ENCODE measurements around the gene FBXO21. TPM values are rescaled to one million over a fixed set of nuclear protein-coding genes. Genes with fewer than 3 reads are reported as not detected.
"Not testable (repeated sequence)": the region's sequence is repeated elsewhere in the genome, so short reads cannot be mapped to it uniquely, and the experiment has no call there.

Gene FBXO21
- total and polyA plus RNA-seq, 2 experiments from 2014 or later: 32.3 to 43.9 TPM

- Histone ChIP-seq H4K20me1 (ENCODE audit: insufficient read depth) (no peaks in the 10 kb centered on the region), H3K27ac (no peak overlapping the region), H3K36me3 (ENCODE audit: low read depth) (no peaks in the 10 kb centered on the region), H3K9me2 (ENCODE audit: insufficient read depth) (no peaks in the 10 kb centered on the region), H3K9me3 (ENCODE audit: low read depth) (no peaks in the 10 kb centered on the region), H2AFZ (no peak overlapping the region), H3K4me2 (ENCODE audit: unreplicated experiment) (no peak overlapping the region), H3K79me2 (ENCODE audit: insufficient read depth) (no peaks in the 10 kb centered on the region), H3K4me1 (ENCODE audit: insufficient read depth) (no peaks in the 10 kb centered on the region), H3K27me3 (replicated peaks; ENCODE audit: insufficient read depth) (peaks cover 7% of the 10 kb centered on the region), H3F3A (ENCODE audit: insufficient read depth) (no peaks in the 10 kb centered on the region), H3K4me3 (no peak overlapping the region), H3K9ac (no peak overlapping the region)
- WGBS, 2 experiments (ENCODE audit: low coverage in 1 of 2, low lambda C conversion rate in 2 of 2, missing lambda C conversion rate in 2 of 2): 47 to 57% methylated on average over 8 of the region's 8 CpGs
- no peak for DNase-seq
- no peak for TF ChIP-seq EZH2phosphoT487 (IDR thresholded peaks at IDR 0.05; ENCODE audit: insufficient read depth, low read depth)
- no peak for TF ChIP-seq EZH2 (IDR thresholded peaks at IDR 0.05; ENCODE audit: insufficient read depth, poor library complexity, severe bottlenecking)
- in situ Hi-C loops (cut with MboI): loop anchor here (25.0 kb wide), 1 partner anchor 398 kb away; no protein-coding TSS in a partner anchor
Observed at GRCh38 chr12:117109943-117110635, 80.2 kb downstream of the FBXO21 start.

DNA sequence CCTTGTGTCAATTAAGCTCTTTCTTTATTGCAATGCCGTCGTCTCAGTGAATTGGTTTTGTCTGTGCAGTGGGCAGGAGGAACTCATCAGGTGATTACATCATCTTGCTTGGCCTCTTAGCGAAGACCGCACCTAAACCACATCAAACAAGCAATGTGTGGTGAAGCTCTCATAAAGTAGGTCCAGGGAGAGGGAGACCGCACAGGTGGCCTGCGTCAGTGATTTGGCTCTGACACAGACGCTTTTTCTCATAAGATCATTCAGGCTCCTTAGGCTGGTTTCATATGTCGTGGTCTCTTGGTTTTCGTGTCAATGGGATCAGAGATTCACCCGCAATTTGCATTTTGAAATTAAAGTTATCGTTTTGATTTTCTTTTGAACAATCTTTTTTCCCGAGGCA is 84.4 kb downstream of the FBXO21 start:
- Histone ChIP-seq H3F3A (ENCODE audit: insufficient read depth) (no peaks in the 10 kb centered on the region), H3K4me1 (ENCODE audit: insufficient read depth) (no peaks in the 10 kb centered on the region), H3K79me2 (ENCODE audit: insufficient read depth) (no peaks in the 10 kb centered on the region), H3K9me2 (ENCODE audit: insufficient read depth) (no peaks in the 10 kb centered on the region), H3K9me3 (ENCODE audit: low read depth) (no peaks in the 10 kb centered on the region), H3K27ac (no peak overlapping the region), H4K20me1 (ENCODE audit: insufficient read depth) (no peaks in the 10 kb centered on the region), H3K36me3 (ENCODE audit: low read depth) (no peaks in the 10 kb centered on the region), H3K9ac (no peak overlapping the region), H3K4me3 (no peak overlapping the region), H3K27me3 (replicated peaks; ENCODE audit: insufficient read depth) (peaks cover 27% of the 10 kb centered on the region), H2AFZ (no peak overlapping the region), H3K4me2 (ENCODE audit: unreplicated experiment) (no peak overlapping the region)
- WGBS, 2 experiments (ENCODE audit: low coverage in 1 of 2, low lambda C conversion rate in 2 of 2, missing lambda C conversion rate in 2 of 2): 28% methylated on average over 12 of the region's 12 CpGs
- in situ Hi-C loops (cut with MboI): loop anchor here (25.0 kb wide), 1 partner anchor 394 kb away; no protein-coding TSS in a partner anchor
- no peak for DNase-seq
- TF ChIP-seq EZH2phosphoT487 (IDR thresholded peaks at IDR 0.05; ENCODE audit: insufficient read depth, low read depth) (no peak), EZH2 (IDR thresholded peaks at IDR 0.05; ENCODE audit: insufficient read depth, poor library complexity, severe bottlenecking) (no peak)

GRCh38 chr12:117104003-117104402 is 86.3 kb downstream of the FBXO21 start:
- H3K9me2 ChIP-seq (ENCODE audit: insufficient read depth); H3K36me3 ChIP-seq (ENCODE audit: low read depth); H4K20me1 ChIP-seq (ENCODE audit: insufficient read depth); H3K4me2 ChIP-seq (ENCODE audit: unreplicated experiment); H3K4me3 ChIP-seq; H3F3A ChIP-seq (ENCODE audit: insufficient read depth); H3K9ac ChIP-seq; H3K27ac ChIP-seq; H2AFZ ChIP-seq; H3K4me1 ChIP-seq (ENCODE audit: insufficient read depth); DNase-seq; H3K79me2 ChIP-seq (ENCODE audit: insufficient read depth); H3K9me3 ChIP-seq (ENCODE audit: low read depth): not testable (repeated sequence)
- peaks cover 43% of the 10 kb centered on the region for H3K27me3 ChIP-seq (replicated peaks; ENCODE audit: insufficient read depth)
- in situ Hi-C loops (cut with MboI): loop anchor here (25.0 kb wide), 1 partner anchor 392 kb away; no protein-coding TSS in a partner anchor
- 0 to 4% methylated on average over 2 of the region's 2 CpGs for WGBS, 2 experiments (ENCODE audit: low coverage in 1 of 2, low lambda C conversion rate in 2 of 2, missing lambda C conversion rate in 2 of 2)

DNA sequence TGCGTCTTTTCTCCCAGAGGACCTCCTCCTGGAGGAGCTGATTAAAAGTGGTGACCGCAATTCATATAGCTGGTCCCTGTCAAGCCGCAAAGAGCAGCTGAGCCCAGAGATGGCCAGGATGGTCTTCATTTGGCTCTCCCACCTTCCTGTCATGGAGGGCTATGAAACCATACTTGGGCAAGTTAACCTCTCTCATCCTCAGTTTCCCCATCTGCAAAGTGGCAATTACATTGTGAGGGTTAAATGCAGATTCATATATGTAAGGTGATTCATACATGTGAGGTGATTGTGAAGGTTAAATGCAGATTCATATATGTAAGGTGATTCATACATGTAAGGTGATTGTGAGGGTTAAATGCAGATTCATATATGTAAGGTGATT is 87.5 kb downstream of the FBXO21 start:
- no peak overlapping the region for H3K4me2 ChIP-seq (ENCODE audit: unreplicated experiment)
- H3K79me2 ChIP-seq (ENCODE audit: insufficient read depth): no peaks in the 10 kb centered on the region
- H3K36me3 ChIP-seq (ENCODE audit: low read depth): no peaks in the 10 kb centered on the region
- 94 to 95% methylated on average over 3 of the region's 3 CpGs for WGBS, 2 experiments (ENCODE audit: low coverage in 1 of 2, low lambda C conversion rate in 2 of 2, missing lambda C conversion rate in 2 of 2)
- no peak overlapping the region for H3K9ac ChIP-seq
- no peaks in the 10 kb centered on the region for H3K9me2 ChIP-seq (ENCODE audit: insufficient read depth)
- no peaks in the 10 kb centered on the region for H4K20me1 ChIP-seq (ENCODE audit: insufficient read depth)
- H3F3A ChIP-seq (ENCODE audit: insufficient read depth): no peaks in the 10 kb centered on the region
- H3K9me3 ChIP-seq (ENCODE audit: low read depth): no peaks in the 10 kb centered on the region
- DNase-seq: no peak
- in situ Hi-C loops (cut with MboI): loop anchor here (25.0 kb wide), 1 partner anchor 390 kb away; no protein-coding TSS in a partner anchor
- H3K27ac ChIP-seq: no peak overlapping the region
- H3K4me1 ChIP-seq (ENCODE audit: insufficient read depth): no peaks in the 10 kb centered on the region
- TF ChIP-seq EZH2phosphoT487 (IDR thresholded peaks at IDR 0.05; ENCODE audit: insufficient read depth, low read depth) (no peak), EZH2 (IDR thresholded peaks at IDR 0.05; ENCODE audit: insufficient read depth, poor library complexity, severe bottlenecking) (no peak)
- peaks cover 55% of the 10 kb centered on the region for H3K27me3 ChIP-seq (replicated peaks; ENCODE audit: insufficient read depth)
- no peak overlapping the region for H2AFZ ChIP-seq
- H3K4me3 ChIP-seq: no peak overlapping the region
